ENCODE measurements around the gene NFATC1. TPM values are rescaled to one million over a fixed set of nuclear protein-coding genes. Genes with fewer than 3 reads are reported as not detected.

NFATC1 gene
- total RNA-seq, 6 donors from 2014 or later = 13.6 to 39.5 (median 20.3) TPM

- Histone ChIP-seq H3K4me3 (no peak overlapping the region), H3K27ac (peak overlapping the region in 2 of 4 donors; percentile 30 to 64), H3K4me1 (peaks cover 12 to 22% (median 18%) of the 10 kb centered on the region in 4 donors), H3K36me3 (peaks cover 0 to 14% (median 6%) of the 10 kb centered on the region in 4 donors), H3K9me3 (no peaks in the 10 kb centered on the region), H3K27me3 (no peaks in the 10 kb centered on the region)
- no peak for TF ChIP-seq POLR2AphosphoS5 (IDR thresholded peaks at IDR 0.05)
- no peak for TF ChIP-seq EP300 (IDR thresholded peaks at IDR 0.05)
- TF ChIP-seq POLR2A (IDR thresholded peaks at IDR 0.05) = no peak
- ATAC-seq (ENCODE audit: low FRiP score in 2 of 2) = peak in 1 of 2 donors; percentile 33
- peak in 1 of 2 donors; percentile 30 for DNase-seq
- 68 to 82% methylated on average over 12 to 13 of the region's 13 CpGs for WGBS, 2 donors
Observed at GRCh38 chr18:79523736-79524180, 128.0 kb downstream of the NFATC1 start.

GRCh38 chr18:79524181-79525078 is 128.7 kb downstream of the NFATC1 start:
- ATAC-seq (ENCODE audit: low FRiP score in 2 of 2) (peak in 1 of 2 donors; percentile 13), DNase-seq (peak; percentile 21 to 84)
- Histone ChIP-seq H3K4me3 (peak overlapping the region in 1 of 4 donors; percentile 3), H3K27ac (peak overlapping the region in 2 of 4 donors; percentile 30 to 64), H3K27me3 (no peaks in the 10 kb centered on the region), H3K4me1 (peaks cover 10 to 22% (median 18%) of the 10 kb centered on the region in 4 donors), H3K36me3 (peaks cover 0 to 20% (median 6%) of the 10 kb centered on the region in 4 donors), H3K9me3 (no peaks in the 10 kb centered on the region)
- WGBS, 2 donors = 73 to 85% methylated on average over 33 to 58 of the region's 63 CpGs
- TF ChIP-seq CTCF (IDR thresholded peaks at IDR 0.05) (no peak), POLR2AphosphoS5 (IDR thresholded peaks at IDR 0.05) (no peak), EP300 (IDR thresholded peaks at IDR 0.05) (no peak), POLR2A (IDR thresholded peaks at IDR 0.05) (no peak)

GRCh38 chr18:79525556-79526467 is 130.1 kb downstream of the NFATC1 start:
- H3K4me1 ChIP-seq = peaks cover 10 to 17% (median 14%) of the 10 kb centered on the region in 4 donors
- DNase-seq = peak; percentile 27 to 83
- H3K36me3 ChIP-seq = peaks cover 0 to 29% (median 6%) of the 10 kb centered on the region in 4 donors
- TF ChIP-seq POLR2A (IDR thresholded peaks at IDR 0.05) (no peak), EP300 (IDR thresholded peaks at IDR 0.05) (no peak), CTCF (IDR thresholded peaks at IDR 0.05) (no peak)
- no peak overlapping the region for H3K4me3 ChIP-seq
- peak; percentile 34 to 69 for ATAC-seq (ENCODE audit: low FRiP score in 2 of 2)
- peak overlapping the region in 3 of 4 donors; percentile 66 to 80 (median 79) for H3K27ac ChIP-seq
- H3K9me3 ChIP-seq = no peaks in the 10 kb centered on the region
- no peaks in the 10 kb centered on the region for H3K27me3 ChIP-seq
- WGBS, 2 donors = 68 to 73% methylated on average over 24 of the region's 39 CpGs

GRCh38 chr18:79526468-79527460 is 131.0 kb downstream of the NFATC1 start:
- peak; percentile 54 to 83 for DNase-seq
- ATAC-seq (ENCODE audit: low FRiP score in 2 of 2) = peak; percentile 4 to 56
- TF ChIP-seq EP300 (IDR thresholded peaks at IDR 0.05) (peak in 2 of 4 donors; percentile 86 to 87), POLR2A (IDR thresholded peaks at IDR 0.05) (no peak), CTCF (IDR thresholded peaks at IDR 0.05) (no peak), POLR2AphosphoS5 (IDR thresholded peaks at IDR 0.05) (peak; percentile 43 to 75)
- H3K36me3 ChIP-seq = peaks cover 0 to 29% (median 6%) of the 10 kb centered on the region in 4 donors
- H3K9me3 ChIP-seq = no peaks in the 10 kb centered on the region
- H3K27ac ChIP-seq = peak overlapping the region; percentile 51 to 80 (median 72)
- WGBS, 2 donors = 73% methylated on average over 37 to 42 of the region's 44 CpGs
- H3K4me3 ChIP-seq = no peak overlapping the region
- peaks cover 10 to 17% (median 14%) of the 10 kb centered on the region in 4 donors for H3K4me1 ChIP-seq
- H3K27me3 ChIP-seq = no peaks in the 10 kb centered on the region
